Neuronal stem cell (in vitro differentiated cells): Measurements from ENCODE around the gene ADARB1.
A peak's percentile ranks its signal among the peaks of the same experiment; 100 is the strongest.

Source experiments
- DNase-seq: peaks from one replicate; pipeline ENCODE4 v3.0.0-alpha.2; 2013; ENCODE audit warnings: low spot score
- H2AFZ ChIP-seq: one replicate; pipeline ENCODE4 v1.6.1; 2013; ENCODE audit warnings: mild to moderate bottlenecking, low read length, inconsistent platforms
- H2AK5ac ChIP-seq: 2 replicates; pipeline ENCODE4 v1.6.1; 2013; ENCODE audit warnings: low read depth, mild to moderate bottlenecking, inconsistent platforms, low read length, moderate library complexity, mixed read lengths
- H2BK120ac ChIP-seq: 2 replicates; pipeline ENCODE4 v1.6.1; 2013; ENCODE audit warnings: low read depth, mild to moderate bottlenecking, inconsistent platforms, low read length, moderate library complexity, mixed read lengths
- H2BK12ac ChIP-seq: one replicate; pipeline ENCODE4 v1.6.1; 2013; ENCODE audit warnings: low read length, inconsistent platforms
- H2BK15ac ChIP-seq: 2 replicates; pipeline ENCODE4 v1.6.1; 2013; ENCODE audit warnings: mild to moderate bottlenecking, low read length, inconsistent platforms, mixed read lengths
- H2BK5ac ChIP-seq: one replicate; pipeline ENCODE4 v1.6.1; 2013; ENCODE audit warnings: inconsistent platforms, mild to moderate bottlenecking, low read length, moderate library complexity
- H3K14ac ChIP-seq: one replicate; pipeline ENCODE4 v1.6.1; 2013; ENCODE audit warnings: low read length, inconsistent platforms
- H3K18ac ChIP-seq: 2 replicates; pipeline ENCODE4 v1.6.1; 2013; ENCODE audit warnings: low read length, inconsistent platforms
- H3K23ac ChIP-seq: 2 replicates; pipeline ENCODE4 v1.6.1; 2013; ENCODE audit warnings: low read depth, mild to moderate bottlenecking, mixed read lengths, low read length, inconsistent platforms; ENCODE audit not compliant: poor library complexity
- H3K27ac ChIP-seq: replicated peaks from 3 replicates; pipeline ENCODE4 v1.5.1; 2013; ENCODE audit warnings: low read length, inconsistent platforms
- H3K27me3 ChIP-seq, 3 experiments: 2 replicates each; pipeline ENCODE4 v1.6.1; 2013; ENCODE audit warnings: low read length in 3 of 3, mild to moderate bottlenecking in 2 of 3, inconsistent platforms in 1 of 3, low read depth in 1 of 3, mixed read lengths in 1 of 3, moderate library complexity in 1 of 3; ENCODE audit not compliant: control insufficient read depth in 3 of 3, insufficient read depth in 3 of 3
- H3K36me3 ChIP-seq, 2 donors: replicated peaks in 1 of 2; 2 replicates each; pipeline ENCODE4 v1.6.1; 2013; ENCODE audit warnings: low read length in 2 of 2; ENCODE audit not compliant: control insufficient read depth in 2 of 2, insufficient read depth in 2 of 2
- H3K4ac ChIP-seq: 2 replicates; pipeline ENCODE4 v1.6.1; 2013; ENCODE audit warnings: inconsistent platforms, mild to moderate bottlenecking, low read length, moderate library complexity
- H3K4me1 ChIP-seq, 2 donors: 1 replicate in 1 of 2; 2 replicates in 1 of 2; pipeline ENCODE4 v1.6.1; 2013; ENCODE audit warnings: low read length in 2 of 2, low read depth in 1 of 2; ENCODE audit not compliant: control insufficient read depth in 2 of 2, insufficient read depth in 1 of 2
- H3K4me2 ChIP-seq: one replicate; pipeline ENCODE4 v1.6.1; 2013; ENCODE audit warnings: mild to moderate bottlenecking, low read length, inconsistent platforms; ENCODE audit not compliant: insufficient read depth, poor library complexity, severe bottlenecking
- H3K4me3 ChIP-seq, 2 donors: 2 replicates each; pipeline ENCODE4 v1.5.1; 2013; ENCODE audit warnings: low read length in 2 of 2, mild to moderate bottlenecking in 2 of 2, inconsistent platforms in 1 of 2, moderate library complexity in 1 of 2
- H3K79me1 ChIP-seq: one replicate; pipeline ENCODE4 v1.6.1; 2013; ENCODE audit warnings: low read depth, mild to moderate bottlenecking, inconsistent platforms, low read length, moderate library complexity
- H3K9ac ChIP-seq: one replicate; pipeline ENCODE4 v1.6.1; 2013; ENCODE audit warnings: mild to moderate bottlenecking, low read depth, low read length, inconsistent platforms; ENCODE audit not compliant: poor library complexity
- H3K9me3 ChIP-seq, 2 donors: replicated peaks in 1 of 2; 2 replicates each; pipeline versions ENCODE3 to v1.6.1; 2013; ENCODE audit warnings: low read length in 2 of 2, mild to moderate bottlenecking in 2 of 2, inconsistent platforms in 1 of 2, low read depth in 1 of 2, mixed read lengths in 1 of 2, moderate library complexity in 1 of 2; ENCODE audit not compliant: control insufficient read depth in 2 of 2, insufficient read depth in 1 of 2
- H4K8ac ChIP-seq: one replicate; pipeline ENCODE4 v1.6.1; 2013; ENCODE audit warnings: low read depth, mild to moderate bottlenecking, inconsistent platforms, low read length, moderate library complexity
- H4K91ac ChIP-seq: one replicate; pipeline ENCODE4 v1.6.1; 2013; ENCODE audit warnings: low read length, low read depth, mild to moderate bottlenecking, inconsistent platforms; ENCODE audit not compliant: poor library complexity
- WGBS, 2 donors: extraction: QIAGEN DNeasy Blood & Tissue Kit; methylation state at CpG; one replicate each; pipeline ENCODE4 v1.1.7; 2013; ENCODE audit warnings: missing lambda C conversion rate in 2 of 2, mixed read lengths in 1 of 2; ENCODE audit not compliant: insufficient read length in 2 of 2, insufficient replicate concordance in 1 of 2; ENCODE audit errors: extremely low coverage in 2 of 2; 5-methylcytosine and 5-hydroxymethylcytosine counted together

The ADARB1 gene

DNA sequence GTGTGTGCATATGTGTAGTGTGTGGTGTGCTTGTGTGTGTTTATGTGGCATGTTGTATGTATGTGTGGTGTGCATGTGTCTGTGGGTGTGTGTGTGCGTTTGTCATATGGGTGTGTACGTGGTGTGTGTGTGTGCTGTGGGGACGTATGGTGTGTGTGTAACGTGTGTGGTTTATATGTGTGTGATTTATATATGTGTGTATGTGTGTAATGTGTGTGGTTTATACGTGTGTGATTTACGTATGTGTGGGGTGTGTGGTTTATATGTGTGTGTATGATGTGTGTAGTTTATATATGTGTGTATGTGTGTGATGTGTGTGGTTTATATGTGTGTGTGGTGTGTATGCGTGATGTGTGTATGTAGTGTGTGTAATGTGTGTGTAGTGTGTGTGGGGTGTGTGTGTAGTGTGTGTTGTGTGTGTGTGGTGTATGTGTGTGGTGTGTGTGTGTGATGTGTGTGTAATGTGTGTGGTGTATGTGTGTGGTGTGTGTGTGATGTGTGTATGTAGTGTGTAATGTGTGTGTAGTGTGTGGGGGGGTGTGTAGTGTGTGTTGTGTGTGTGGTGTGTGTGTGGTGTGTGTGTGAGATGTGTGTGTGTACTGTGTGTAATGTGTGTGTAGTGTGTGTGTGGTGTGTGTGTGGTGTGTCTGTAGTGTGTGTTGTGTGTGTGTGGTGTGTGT lies 32.3 kb upstream of the ADARB1 start:
- no peak overlapping the region for H3K4ac ChIP-seq
- H3K27me3 ChIP-seq: peaks cover 0 to 44% (median 0%) of the 10 kb centered on the region in 3 experiments
- no peak overlapping the region for H3K18ac ChIP-seq
- no peaks in the 10 kb centered on the region for H3K36me3 ChIP-seq
- H4K91ac ChIP-seq: no peak overlapping the region
- H3K23ac ChIP-seq: peak overlapping the region; percentile 39
- H3K9ac ChIP-seq: no peak overlapping the region
- peak overlapping the region; percentile 49 for H2AK5ac ChIP-seq
- no peaks in the 10 kb centered on the region for H3K79me1 ChIP-seq
- H4K8ac ChIP-seq: no peak overlapping the region
- H3K4me2 ChIP-seq: no peak overlapping the region
- H3K4me1 ChIP-seq: peaks cover 0 to 4% of the 10 kb centered on the region in 2 donors
- peak overlapping the region in 1 of 2 donors; percentile 66 for H3K4me3 ChIP-seq
- 100% methylated on average over 4 to 6 of the region's 7 CpGs for WGBS, 2 donors
- H3K14ac ChIP-seq: no peak overlapping the region
- no peak overlapping the region for H2BK15ac ChIP-seq
- H2BK120ac ChIP-seq: no peak overlapping the region
- no peak overlapping the region for H2BK5ac ChIP-seq
- peaks cover 0 to 8% of the 10 kb centered on the region in 2 donors for H3K9me3 ChIP-seq
- no peak overlapping the region for H2BK12ac ChIP-seq
- no peak for DNase-seq
- no peak overlapping the region for H2AFZ ChIP-seq
- no peak overlapping the region for H3K27ac ChIP-seq

DNA sequence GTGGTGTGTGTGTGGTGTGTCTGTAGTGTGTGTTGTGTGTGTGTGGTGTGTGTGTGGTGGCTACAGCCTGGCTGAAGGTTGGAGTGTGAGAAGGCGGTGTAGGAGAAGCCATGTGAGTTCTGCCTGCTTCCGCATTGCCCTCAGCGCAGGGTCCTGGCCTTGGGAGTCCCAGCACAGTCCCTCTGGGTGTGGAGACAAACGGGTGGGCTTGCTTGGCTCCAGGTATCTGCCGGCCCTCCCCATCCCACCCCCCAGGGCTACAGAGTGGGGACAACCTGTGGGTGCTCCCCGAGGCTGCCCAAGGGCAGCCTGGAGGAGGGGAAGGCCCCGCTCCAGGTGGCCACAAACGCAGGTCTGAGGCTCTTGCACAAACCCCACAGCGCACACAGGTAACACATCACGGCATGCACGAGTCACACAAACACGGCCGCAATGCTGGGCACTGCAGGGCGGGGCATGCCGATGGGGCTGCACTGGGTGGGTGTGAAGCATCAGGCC lies 31.7 kb upstream of the ADARB1 start:
- Histone ChIP-seq H3K9me3 (peaks cover 0 to 9% of the 10 kb centered on the region in 2 donors), H4K8ac (peak overlapping the region; percentile 48), H2AK5ac (peak overlapping the region; percentile 49), H3K23ac (peak overlapping the region; percentile 39), H2BK15ac (no peak overlapping the region), H2BK12ac (no peak overlapping the region), H3K79me1 (no peaks in the 10 kb centered on the region), H2BK120ac (no peak overlapping the region), H4K91ac (no peak overlapping the region), H3K36me3 (no peaks in the 10 kb centered on the region), H2AFZ (no peak overlapping the region), H3K4ac (no peak overlapping the region), H3K14ac (no peak overlapping the region), H3K4me1 (peaks cover 0 to 4% of the 10 kb centered on the region in 2 donors), H3K27ac (no peak overlapping the region), H2BK5ac (no peak overlapping the region), H3K9ac (no peak overlapping the region), H3K4me2 (no peak overlapping the region), H3K27me3 (peaks cover 0 to 44% (median 0%) of the 10 kb centered on the region in 3 experiments), H3K18ac (peak overlapping the region; percentile 69), H3K4me3 (peak overlapping the region in 1 of 2 donors; percentile 52)
- no CpG with 5 or more reads among the region's 15 CpGs for WGBS, 2 donors
- no peak for DNase-seq

DNA sequence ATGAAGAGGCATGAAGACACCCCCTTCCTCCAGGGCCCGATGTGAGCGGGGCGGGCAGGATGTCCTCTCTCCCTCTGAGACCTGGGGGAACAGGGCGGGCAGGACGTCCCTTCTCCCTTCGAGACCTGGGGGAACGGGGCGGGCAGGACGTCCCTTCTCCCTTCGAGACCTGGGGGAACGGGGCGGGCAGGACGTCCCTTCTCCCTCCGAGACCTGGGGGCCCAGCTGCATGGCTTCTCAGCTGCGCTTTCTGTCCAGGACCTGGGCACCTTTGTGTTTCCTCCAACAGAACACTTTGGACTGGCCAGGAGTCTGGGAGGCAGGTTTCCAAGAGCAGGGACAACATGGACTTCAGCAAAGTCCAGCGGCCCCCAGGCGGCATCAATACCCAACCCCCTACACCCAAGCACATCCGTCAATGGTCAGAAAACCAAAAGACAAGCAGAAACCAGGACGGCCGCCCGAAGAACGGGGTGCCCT lies 30.8 kb upstream of the ADARB1 start:
- Histone ChIP-seq H2BK120ac (no peak overlapping the region), H3K27me3 (peaks cover 0 to 40% (median 0%) of the 10 kb centered on the region in 3 experiments), H2BK5ac (no peak overlapping the region), H2AK5ac (no peak overlapping the region), H3K4me3 (no peak overlapping the region), H3K9ac (no peak overlapping the region), H3K14ac (peak overlapping the region; percentile 49), H3K4ac (no peak overlapping the region), H3K36me3 (no peaks in the 10 kb centered on the region), H2AFZ (no peak overlapping the region), H3K23ac (no peak overlapping the region), H2BK12ac (no peak overlapping the region), H2BK15ac (no peak overlapping the region), H4K8ac (no peak overlapping the region), H3K18ac (no peak overlapping the region), H3K27ac (no peak overlapping the region), H4K91ac (no peak overlapping the region), H3K4me2 (no peak overlapping the region), H3K79me1 (no peaks in the 10 kb centered on the region), H3K9me3 (peaks cover 0 to 9% of the 10 kb centered on the region in 2 donors), H3K4me1 (peaks cover 0 to 4% of the 10 kb centered on the region in 2 donors)
- no CpG with 5 or more reads among the region's 22 CpGs for WGBS, 2 donors
- no peak for DNase-seq

DNA sequence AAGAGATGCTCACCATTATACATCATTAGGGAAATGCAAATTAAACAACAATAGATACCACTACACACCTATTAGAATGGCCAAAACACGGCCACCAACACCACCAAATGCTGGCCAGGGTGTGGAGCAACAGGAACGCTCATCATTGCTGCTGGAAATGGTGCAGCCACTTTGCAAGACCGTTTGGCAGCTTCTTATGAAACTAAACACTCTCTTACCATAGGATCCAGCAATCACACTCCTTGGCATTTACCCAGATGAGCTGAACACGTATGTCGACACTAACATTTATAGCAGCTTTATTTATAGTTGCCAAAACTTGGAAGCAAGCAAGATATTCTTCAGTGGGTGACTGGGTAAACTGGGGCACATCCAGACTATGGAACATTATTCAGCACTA lies 28.9 kb upstream of the ADARB1 start:
- H3K27ac ChIP-seq: no peak overlapping the region
- H3K23ac ChIP-seq: no peak overlapping the region
- no peaks in the 10 kb centered on the region for H3K79me1 ChIP-seq
- H2AFZ ChIP-seq: no peak overlapping the region
- H2BK120ac ChIP-seq: no peak overlapping the region
- no peak overlapping the region for H3K4me2 ChIP-seq
- H3K14ac ChIP-seq: no peak overlapping the region
- H3K36me3 ChIP-seq: no peaks in the 10 kb centered on the region
- H3K18ac ChIP-seq: no peak overlapping the region
- H3K27me3 ChIP-seq: peaks cover 0 to 45% (median 0%) of the 10 kb centered on the region in 3 experiments
- no peak overlapping the region for H2BK15ac ChIP-seq
- no peak overlapping the region for H2AK5ac ChIP-seq
- no peak overlapping the region for H3K4me3 ChIP-seq
- no peak overlapping the region for H3K4ac ChIP-seq
- peaks cover 0 to 9% of the 10 kb centered on the region in 2 donors for H3K9me3 ChIP-seq
- no peak overlapping the region for H2BK5ac ChIP-seq
- peaks cover 2 to 4% of the 10 kb centered on the region in 2 donors for H3K4me1 ChIP-seq
- H2BK12ac ChIP-seq: no peak overlapping the region
- H4K8ac ChIP-seq: no peak overlapping the region
- no CpG with 5 or more reads among the region's 5 CpGs for WGBS, 2 donors
- H4K91ac ChIP-seq: no peak overlapping the region
- DNase-seq: no peak
- no peak overlapping the region for H3K9ac ChIP-seq
